Measurements from ENCODE around the gene ATP2B1. TPM values are rescaled to one million over a fixed set of nuclear protein-coding genes. Genes with fewer than 3 reads are reported as not detected.

Gene ATP2B1
- total and polyA plus RNA-seq, 9 donors: 9.0 to 60.3 (median 25.6) TPM

GRCh38 chr12:89663577-89664357, 44.9 kb downstream of the ATP2B1 start:
- no peaks in the 10 kb centered on the region for H3K9me3 ChIP-seq
- TF ChIP-seq EP300 (IDR thresholded peaks at IDR 0.05) (no peak), POLR2A (IDR thresholded peaks at IDR 0.05) (no peak)
- TF ChIP-seq, protein P1, sequence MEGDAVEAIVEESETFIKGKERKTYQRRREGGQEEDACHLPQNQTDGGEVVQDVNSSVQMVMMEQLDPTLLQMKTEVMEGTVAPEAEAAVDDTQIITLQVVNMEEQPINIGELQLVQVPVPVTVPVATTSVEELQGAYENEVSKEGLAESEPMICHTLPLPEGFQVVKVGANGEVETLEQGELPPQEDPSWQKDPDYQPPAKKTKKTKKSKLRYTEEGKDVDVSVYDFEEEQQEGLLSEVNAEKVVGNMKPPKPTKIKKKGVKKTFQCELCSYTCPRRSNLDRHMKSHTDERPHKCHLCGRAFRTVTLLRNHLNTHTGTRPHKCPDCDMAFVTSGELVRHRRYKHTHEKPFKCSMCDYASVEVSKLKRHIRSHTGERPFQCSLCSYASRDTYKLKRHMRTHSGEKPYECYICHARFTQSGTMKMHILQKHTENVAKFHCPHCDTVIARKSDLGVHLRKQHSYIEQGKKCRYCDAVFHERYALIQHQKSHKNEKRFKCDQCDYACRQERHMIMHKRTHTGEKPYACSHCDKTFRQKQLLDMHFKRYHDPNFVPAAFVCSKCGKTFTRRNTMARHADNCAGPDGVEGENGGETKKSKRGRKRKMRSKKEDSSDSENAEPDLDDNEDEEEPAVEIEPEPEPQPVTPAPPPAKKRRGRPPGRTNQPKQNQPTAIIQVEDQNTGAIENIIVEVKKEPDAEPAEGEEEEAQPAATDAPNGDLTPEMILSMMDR (IDR thresholded peaks at IDR 0.05): no peak
- no peak overlapping the region for H3K27ac ChIP-seq
- 55 to 60% (median 55%) methylated on average over 4 of the region's 4 CpGs for WGBS, 3 donors
- no peaks in the 10 kb centered on the region for H3K36me3 ChIP-seq
- intact Hi-C loops (cut with DNase I): no loop called here
- DNase-seq: no peak
- no peak overlapping the region for H3K4me3 ChIP-seq
- no peaks in the 10 kb centered on the region for H3K4me1 ChIP-seq (ENCODE audit: insufficient read depth)
- H3K27me3 ChIP-seq: no peaks in the 10 kb centered on the region

- no peak for TF ChIP-seq EP300 (IDR thresholded peaks at IDR 0.05)
- no peak for TF ChIP-seq POLR2A (IDR thresholded peaks at IDR 0.05)
- TF ChIP-seq, protein P1 (IDR thresholded peaks at IDR 0.05): no peak
- Histone ChIP-seq H3K36me3 (no peaks in the 10 kb centered on the region), H3K27me3 (no peaks in the 10 kb centered on the region), H3K4me1 (ENCODE audit: insufficient read depth) (no peaks in the 10 kb centered on the region), H3K9me3 (no peaks in the 10 kb centered on the region), H3K4me3 (no peak overlapping the region), H3K27ac (no peak overlapping the region)
- no peak for DNase-seq
- intact Hi-C loops (cut with DNase I): no loop called here
These were observed 46.0 kb downstream of the ATP2B1 start for GRCh38 chr12:89662623-89663022.

GRCh38 chr12:89661706-89662330, 46.8 kb downstream of the ATP2B1 start:
- no peak for DNase-seq
- intact Hi-C loops (cut with DNase I): no loop called here
- 86 to 89% (median 88%) methylated on average over 4 of the region's 4 CpGs for WGBS, 3 donors
- Histone ChIP-seq H3K36me3 (no peaks in the 10 kb centered on the region), H3K4me1 (ENCODE audit: insufficient read depth) (no peaks in the 10 kb centered on the region), H3K27ac (no peak overlapping the region), H3K27me3 (no peaks in the 10 kb centered on the region), H3K4me3 (no peak overlapping the region), H3K9me3 (no peaks in the 10 kb centered on the region)
- no peak for TF ChIP-seq EP300 (IDR thresholded peaks at IDR 0.05)
- TF ChIP-seq, protein P1 (IDR thresholded peaks at IDR 0.05): no peak
- no peak for TF ChIP-seq POLR2A (IDR thresholded peaks at IDR 0.05)

DNA sequence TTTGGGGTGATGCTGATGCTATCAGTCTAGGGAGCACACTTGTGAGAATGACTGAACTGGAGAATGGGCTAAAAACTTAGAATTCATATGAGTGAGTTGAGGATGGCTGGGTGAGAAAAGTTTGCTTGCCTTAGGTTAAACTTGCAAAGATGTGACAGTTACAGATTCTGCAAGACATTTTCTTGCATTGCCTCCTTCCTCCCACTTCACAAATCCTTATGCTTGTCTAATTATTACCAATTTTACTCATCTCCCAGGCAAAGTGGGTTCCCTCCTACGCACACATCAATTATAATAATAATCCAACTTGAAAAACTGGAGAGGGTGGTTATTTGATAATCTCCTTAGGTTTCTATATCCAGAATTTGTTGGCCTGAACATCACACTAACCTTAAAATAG, 50.9 kb downstream of the ATP2B1 start:
- Histone ChIP-seq H3K4me3 (no peak overlapping the region), H3K9me3 (no peaks in the 10 kb centered on the region), H3K4me1 (ENCODE audit: insufficient read depth) (no peaks in the 10 kb centered on the region), H3K27ac (no peak overlapping the region), H3K36me3 (no peaks in the 10 kb centered on the region), H3K27me3 (no peaks in the 10 kb centered on the region)
- TF ChIP-seq, protein P1 (IDR thresholded peaks at IDR 0.05): no peak
- no peak for TF ChIP-seq EP300 (IDR thresholded peaks at IDR 0.05)
- no peak for TF ChIP-seq POLR2A (IDR thresholded peaks at IDR 0.05)
- no peak for DNase-seq
- whole genome bisulfite sequencing, 3 donors: 97 to 98% (median 98%) methylated on average over 1 of the region's 1 CpG
- intact Hi-C loops (cut with DNase I): no loop called here
